Stimulated activated CD8-positive, alpha-beta memory T cell treated with anti-CD3 and anti-CD28 coated beads, Interleukin-7, amount 100 ng/mL, for 48 hours (primary cell): Measurements from ENCODE around the gene ARRDC4.
"Not testable (repeated sequence)": the region's sequence is repeated elsewhere in the genome, so short reads cannot be mapped to it uniquely, and the experiment has no call there.

Source experiments
- DNase-seq, 2 donors: peaks; one replicate each; pipeline ENCODE4 v3.0.0-alpha.2; 2020; ENCODE audit warnings: low read depth in 1 of 2; ENCODE audit errors: extremely low read depth in 1 of 2

ARRDC4 gene

GRCh38 chr15:97966246-97966645 lies 5.7 kb downstream of the ARRDC4 start:
- DNase-seq, result no peak

GRCh38 chr15:97966924-97967620 lies 6.6 kb downstream of the ARRDC4 start:
- DNase-seq, result no peak

- no peak for DNase-seq
Measured at GRCh38 chr15:97967881-97968280, 7.4 kb downstream of the ARRDC4 start.

GRCh38 chr15:97968380-97968779 lies 7.9 kb downstream of the ARRDC4 start:
- DNase-seq, result no peak

GRCh38 chr15:97972366-97972765 lies 11.9 kb downstream of the ARRDC4 start:
- DNase-seq, result no peak

- no peak for DNase-seq
Measured at GRCh38 chr15:97976129-97976528, 15.6 kb downstream of the ARRDC4 start.

GRCh38 chr15:97976766-97977503 lies 16.4 kb downstream of the ARRDC4 start:
- no peak for DNase-seq

GRCh38 chr15:97977734-97978133 lies 17.2 kb downstream of the ARRDC4 start:
- no peak for DNase-seq

- no peak for DNase-seq
Measured at GRCh38 chr15:97978401-97979139, 18.1 kb downstream of the ARRDC4 start.

- no peak for DNase-seq
Measured at GRCh38 chr15:97979140-97979520, 18.6 kb downstream of the ARRDC4 start.

GRCh38 chr15:97981058-97981457 lies 20.6 kb downstream of the ARRDC4 start:
- no peak for DNase-seq

- DNase-seq, result no peak
Measured at GRCh38 chr15:97981758-97982157, 21.3 kb downstream of the ARRDC4 start.

- DNase-seq, result no peak
Measured at GRCh38 chr15:97984157-97984556, 23.7 kb downstream of the ARRDC4 start.

- DNase-seq, result not testable (repeated sequence)
Measured at GRCh38 chr15:97985979-97986378, 25.5 kb downstream of the ARRDC4 start.

- no peak for DNase-seq
Measured at GRCh38 chr15:97986781-97987180, 26.3 kb downstream of the ARRDC4 start.

GRCh38 chr15:97989299-97989698 lies 28.8 kb downstream of the ARRDC4 start:
- DNase-seq, result no peak

- DNase-seq, result no peak
Measured at GRCh38 chr15:97991972-97992541, 31.6 kb downstream of the ARRDC4 start.

- DNase-seq, result no peak
Measured at GRCh38 chr15:97992823-97993222, 32.3 kb downstream of the ARRDC4 start.

GRCh38 chr15:97993310-97993738 lies 32.8 kb downstream of the ARRDC4 start:
- DNase-seq, result no peak

GRCh38 chr15:97994236-97994635 lies 33.7 kb downstream of the ARRDC4 start:
- no peak for DNase-seq

- no peak for DNase-seq
Measured at GRCh38 chr15:97995192-97995591, 34.7 kb downstream of the ARRDC4 start.
